GM12878 (cell line): ENCODE measurements around the gene SLC12A9. TPM values are rescaled to one million over a fixed set of nuclear protein-coding genes. Genes with fewer than 3 reads are reported as not detected.
A peak's percentile ranks its signal among the peaks of the same experiment; 100 is the strongest.

Experiments
- ATAC-seq: fragments of 200-7000 bp; cut with Tn5 transposase; 3 replicates; pipeline ENCODE4 v1.9.1; 2020; ENCODE audit warnings: mild to moderate bottlenecking, moderate library complexity
- BruUV-seq: library from RNA; stranded (reverse); fragments of 400-500 nt; replicated peaks from 2 replicates; lab custom pipeline; 2021; lab: Mats Ljungman, UMichigan
- CTCF ChIA-PET: fragments of 300-600 bp; sonication (Branson Sonifier 250); formaldehyde crosslinking; extraction: SDS; loops from one replicate; lab custom pipeline; 2021; ENCODE audit warnings: inconsistent platforms; lab: Yijun Ruan, JAX
- POLR2A ChIA-PET: fragments of 350-600 bp; formaldehyde crosslinking; extraction: SDS; loops from one replicate; lab custom pipeline; 2021; ENCODE audit warnings: inconsistent platforms; lab: Charles Lee
- RAD21 ChIA-PET: fragments of 300-600 bp; sonication (Branson Sonifier 250); formaldehyde crosslinking; loops from one replicate; lab custom pipeline; 2023; ENCODE audit warnings: antibody characterized with exemption; ENCODE audit not compliant: unreplicated experiment; lab: Charles Lee
- SMC1A ChIA-PET: fragments of 300-600 bp; sonication (Branson Sonifier 250); formaldehyde crosslinking; loops from one replicate; lab custom pipeline; 2023; ENCODE audit not compliant: unreplicated experiment, uncharacterized antibody; lab: Charles Lee
- DNase-seq: peaks from one replicate; pipeline ENCODE4 v3.0.0-alpha.2; 2011; ENCODE audit warnings: low read depth, low spot score
- FAIRE-seq: peaks from 3 replicates; lab custom pipeline; 2011; peaks lifted over from hg19 to GRCh38; lab: Jason Lieb, UNC
- H2AFZ ChIP-seq: 2 replicates; pipeline ENCODE4 v1.6.0; 2011; ENCODE audit warnings: low read depth, low read length, control low read depth; ENCODE audit not compliant: control insufficient read depth
- H3K27ac ChIP-seq: 2 replicates; pipeline ENCODE4 v1.5.1; 2011; ENCODE audit warnings: control low read depth; ENCODE audit not compliant: control insufficient read depth, insufficient read depth
- H3K27me3 ChIP-seq, 2 experiments: replicated peaks in 1 of 2; 2 replicates each; pipeline versions ENCODE4 v1.6.0 to v1.6.1; 2011; ENCODE audit warnings: low read length in 1 of 2; ENCODE audit not compliant: control insufficient read depth in 2 of 2, insufficient read depth in 2 of 2
- H3K36me3 ChIP-seq, 2 experiments: 2 replicates each; pipeline ENCODE4 v1.5.1; 2011; ENCODE audit warnings: low read length in 1 of 2; ENCODE audit not compliant: control insufficient read depth in 2 of 2, insufficient read depth in 2 of 2
- H3K4me1 ChIP-seq: 2 replicates; pipeline ENCODE4 v1.6.1; 2011; ENCODE audit warnings: mild to moderate bottlenecking, low read length, moderate library complexity, mixed read lengths; ENCODE audit not compliant: control insufficient read depth, insufficient read depth
- H3K4me2 ChIP-seq: 2 replicates; pipeline ENCODE4 v1.6.0; 2011; ENCODE audit warnings: control low read depth; ENCODE audit not compliant: control insufficient read depth, insufficient read depth
- H3K4me3 ChIP-seq: fragments of 200-600 bp; sonication (generic); 2 replicates; pipeline ENCODE4 v1.5.1; 2016
- H3K79me2 ChIP-seq: 2 replicates; pipeline ENCODE4 v1.6.0; 2011; ENCODE audit warnings: low read length; ENCODE audit not compliant: control insufficient read depth, insufficient read depth
- H3K9ac ChIP-seq: 2 replicates; pipeline ENCODE4 v1.8.0; 2011; ENCODE audit warnings: low read length, control low read depth, mixed read lengths; ENCODE audit not compliant: control insufficient read depth, insufficient read depth
- H3K9me3 ChIP-seq: replicated peaks from 3 replicates; pipeline ENCODE4 v1.5.1; 2011; ENCODE audit warnings: mild to moderate bottlenecking, low read length; ENCODE audit not compliant: control insufficient read depth, insufficient read depth
- H4K20me1 ChIP-seq: 2 replicates; pipeline ENCODE4 v1.6.0; 2011; ENCODE audit not compliant: control insufficient read depth, insufficient read depth
- CREB1 ChIP-seq: IDR thresholded peaks from 2 replicates; pipeline ENCODE4 v1.6.1; 2012; ENCODE audit warnings: low read depth, mild to moderate bottlenecking, inconsistent platforms
- E2F8 ChIP-seq: fragments of 450-650 bp; IDR thresholded peaks from 2 replicates; pipeline ENCODE4 v1.6.1; 2018; ENCODE audit warnings: mild to moderate bottlenecking, low read depth, moderate library complexity; ENCODE audit not compliant: partially characterized antibody
- IKZF2 ChIP-seq, 2 experiments: fragments of 450-650 bp; IDR thresholded peaks; 2 replicates each; pipeline ENCODE4 v1.6.1; 2017; ENCODE audit warnings: mild to moderate bottlenecking in 2 of 2, moderate library complexity in 2 of 2
- IRF3 ChIP-seq: fragments of 450-650 bp; IDR thresholded peaks from 2 replicates; pipeline ENCODE4 v1.6.1; 2014; ENCODE audit warnings: mild to moderate bottlenecking
- MEF2B ChIP-seq: fragments of 450-650 bp; IDR thresholded peaks from 2 replicates; pipeline ENCODE4 v1.6.1; 2018; ENCODE audit warnings: mild to moderate bottlenecking, moderate library complexity; ENCODE audit not compliant: partially characterized antibody, poor library complexity, severe bottlenecking
- TAF1 ChIP-seq: IDR thresholded peaks from 2 replicates; pipeline ENCODE4 v1.6.1; 2011; ENCODE audit warnings: mild to moderate bottlenecking, low read depth, low read length, borderline replicate concordance
- TCF3 ChIP-seq: IDR thresholded peaks from 2 replicates; pipeline ENCODE4 v1.6.1; 2012; ENCODE audit warnings: low read depth, mild to moderate bottlenecking, low read length, borderline replicate concordance; ENCODE audit not compliant: insufficient read depth
- ZNF592 ChIP-seq: fragments of 450-650 bp; IDR thresholded peaks from 2 replicates; pipeline ENCODE4 v1.6.1; 2017; ENCODE audit warnings: mild to moderate bottlenecking, moderate library complexity
- WGBS: methylation state at CpG from one replicate; pipeline ENCODE4 v1.1.6; 2016; ENCODE audit warnings: low lambda C conversion rate; ENCODE audit not compliant: insufficient replicate concordance, insufficient coverage; ENCODE audit errors: missing lambda C conversion rate; 5-methylcytosine and 5-hydroxymethylcytosine counted together
- in situ Hi-C: fragments of 300-500 bp; cut with MboI; formaldehyde crosslinking; loops from 9 replicates; pipeline ENCODE4 v1.14.3; 2018; ENCODE audit warnings: mixed read lengths
- intact Hi-C: fragments of 100-400 bp; cut with micrococcal nuclease; formaldehyde crosslinking; loops from one replicate; pipeline ENCODE4 v1.14.2; 2022; ENCODE audit not compliant: unreplicated experiment
- polyA plus RNA-seq, 11 experiments: library from polyadenylated mRNA; depleted of rRNA in 4 of 11; unstranded in 6 of 11; stranded (reverse) in 5 of 11; fragments of >200 nt; fragmentation: Nextera tagmentation in 4 of 11; fragmentation: Illumina TruSeq in 1 of 11; extraction: Ambion mirVana in 4 of 11; extraction: Trizol in 1 of 11; gene quantifications; 1 replicate in 1 of 11; 2 replicates in 10 of 11; pipeline versions ENCODE4 v1.2.1 to v1.2.3, GENCODE V29; 2011 to 2016; ENCODE audit warnings: inconsistent platforms in 2 of 11, missing spikeins in 2 of 11, low read depth in 1 of 11
- total RNA-seq, 4 experiments: library from RNA; depleted of rRNA in 3 of 4; stranded (reverse); fragments of >200 nt in 3 of 4; fragmentation: Illumina TruSeq in 1 of 4; extraction: Trizol in 1 of 4; gene quantifications; 2 replicates each; pipeline versions ENCODE4 v1.2.1 to v1.2.3, GENCODE V29; 2013 to 2021
- TF ChIP-seq, protein P1 (sequence below): fragments of 450-650 bp; formaldehyde crosslinking; IDR thresholded peaks from 2 replicates; pipeline ENCODE4 v1.4.0; 2020; ENCODE audit warnings: mild to moderate bottlenecking, moderate library complexity

Gene SLC12A9
- total and polyA plus RNA-seq, 10 of the 15 experiments (the other 5 are each of a cell fraction or from before 2014, with no cell fraction given) = 0.24 to 18.5 (median 9.4) TPM

DNA sequence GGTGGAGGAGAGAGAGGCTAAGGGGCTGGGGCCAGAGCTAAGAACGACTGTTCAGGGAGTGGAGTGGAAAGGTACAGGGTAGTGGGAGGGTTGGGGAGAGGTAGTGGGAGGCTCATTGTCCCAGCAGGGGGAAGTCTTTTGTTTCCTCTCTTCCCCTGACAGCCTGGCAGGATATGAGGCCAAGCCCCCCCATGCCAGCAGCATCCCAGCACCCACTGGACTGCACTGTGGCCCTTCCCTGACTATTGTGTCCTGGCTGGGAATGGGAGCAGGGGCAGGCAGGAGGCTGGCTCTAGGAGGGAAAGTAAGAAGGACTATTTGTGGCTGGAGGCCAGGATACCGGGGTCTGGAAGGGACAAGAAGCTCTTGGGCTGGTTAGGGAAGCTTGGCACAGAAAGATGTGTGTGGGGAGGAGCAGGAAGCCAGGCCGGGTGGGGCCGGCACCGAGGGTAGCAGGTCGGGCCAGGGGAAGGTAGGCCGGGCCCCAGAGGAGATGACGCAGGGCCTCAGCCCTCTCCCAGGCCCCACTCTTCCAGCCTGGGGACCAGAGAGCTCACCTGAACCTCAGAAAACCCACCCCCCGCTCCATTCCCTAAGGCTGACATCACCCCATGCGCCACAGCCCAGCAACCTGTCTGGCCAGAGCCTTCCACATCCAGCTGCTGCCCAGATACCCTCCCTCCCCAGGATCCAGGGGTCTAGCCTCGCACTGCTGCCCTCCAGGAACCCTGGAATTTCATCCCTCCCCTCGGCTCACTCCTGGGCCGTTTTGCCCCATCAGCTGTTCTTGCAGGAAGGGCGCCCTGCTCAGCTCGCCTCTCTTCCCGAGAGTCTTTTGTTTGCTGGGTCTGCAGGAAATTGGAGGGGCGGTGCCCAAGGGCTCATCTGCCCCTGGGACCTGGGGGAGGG lies 16.4 kb upstream of the SLC12A9 start:
- Histone ChIP-seq H3K4me3 (no peak overlapping the region), H3K79me2 (no peaks in the 10 kb centered on the region), H3K27me3 (no peaks in the 10 kb centered on the region), H2AFZ (peak overlapping the region; percentile 3), H4K20me1 (no peaks in the 10 kb centered on the region), H3K9ac (no peak overlapping the region), H3K4me1 (no peaks in the 10 kb centered on the region; the same call in 1 of the 2 replicates), H3K9me3 (no peaks in the 10 kb centered on the region), H3K36me3 (no peaks in the 10 kb centered on the region), H3K27ac (no peak overlapping the region), H3K4me2 (no peak overlapping the region)
- BruUV-seq = no TSS peak
- no peak; the same call in 2 of the 3 replicates for ATAC-seq
- in situ Hi-C loops (no loop called here), intact Hi-C loops (loop anchor here (5.0 kb wide), 1 partner anchor 34 kb away; no protein-coding TSS in a partner anchor)
- DNase-seq = no peak
- CTCF ChIA-PET = no interaction called here
- FAIRE-seq = no peak
- SMC1A ChIA-PET = interaction anchor here (1.1 kb wide), 1 partner anchor 15 kb away, joined by 3 read pairs; no protein-coding TSS in a partner anchor
- RAD21 ChIA-PET = no interaction called here
- POLR2A ChIA-PET = interaction anchor here (0.7 kb wide), 1 partner anchor 33 kb away, joined by 3 read pairs; no protein-coding TSS in a partner anchor
- 79% methylated on average over 17 of the region's 17 CpGs for WGBS
- no peak for TF ChIP-seq E2F8
- TF ChIP-seq MEF2B = no peak
- no peak for TF ChIP-seq TCF3
- TF ChIP-seq, protein P1, sequence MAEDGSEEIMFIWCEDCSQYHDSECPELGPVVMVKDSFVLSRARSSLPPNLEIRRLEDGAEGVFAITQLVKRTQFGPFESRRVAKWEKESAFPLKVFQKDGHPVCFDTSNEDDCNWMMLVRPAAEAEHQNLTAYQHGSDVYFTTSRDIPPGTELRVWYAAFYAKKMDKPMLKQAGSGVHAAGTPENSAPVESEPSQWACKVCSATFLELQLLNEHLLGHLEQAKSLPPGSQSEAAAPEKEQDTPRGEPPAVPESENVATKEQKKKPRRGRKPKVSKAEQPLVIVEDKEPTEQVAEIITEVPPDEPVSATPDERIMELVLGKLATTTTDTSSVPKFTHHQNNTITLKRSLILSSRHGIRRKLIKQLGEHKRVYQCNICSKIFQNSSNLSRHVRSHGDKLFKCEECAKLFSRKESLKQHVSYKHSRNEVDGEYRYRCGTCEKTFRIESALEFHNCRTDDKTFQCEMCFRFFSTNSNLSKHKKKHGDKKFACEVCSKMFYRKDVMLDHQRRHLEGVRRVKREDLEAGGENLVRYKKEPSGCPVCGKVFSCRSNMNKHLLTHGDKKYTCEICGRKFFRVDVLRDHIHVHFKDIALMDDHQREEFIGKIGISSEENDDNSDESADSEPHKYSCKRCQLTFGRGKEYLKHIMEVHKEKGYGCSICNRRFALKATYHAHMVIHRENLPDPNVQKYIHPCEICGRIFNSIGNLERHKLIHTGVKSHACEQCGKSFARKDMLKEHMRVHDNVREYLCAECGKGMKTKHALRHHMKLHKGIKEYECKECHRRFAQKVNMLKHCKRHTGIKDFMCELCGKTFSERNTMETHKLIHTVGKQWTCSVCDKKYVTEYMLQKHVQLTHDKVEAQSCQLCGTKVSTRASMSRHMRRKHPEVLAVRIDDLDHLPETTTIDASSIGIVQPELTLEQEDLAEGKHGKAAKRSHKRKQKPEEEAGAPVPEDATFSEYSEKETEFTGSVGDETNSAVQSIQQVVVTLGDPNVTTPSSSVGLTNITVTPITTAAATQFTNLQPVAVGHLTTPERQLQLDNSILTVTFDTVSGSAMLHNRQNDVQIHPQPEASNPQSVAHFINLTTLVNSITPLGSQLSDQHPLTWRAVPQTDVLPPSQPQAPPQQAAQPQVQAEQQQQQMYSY (CRISPR knock-in tag) = no peak
- no peak for TF ChIP-seq TAF1
- TF ChIP-seq CREB1 = no peak
- TF ChIP-seq IRF3 = no peak
- TF ChIP-seq ZNF592 = no peak
- TF ChIP-seq IKZF2 (IDR thresholded peaks at IDR 0.05) = no peak
